Neural cell (in vitro differentiated cells): Measurements from ENCODE around the gene STRN.

Experiments used
- EZH2 ChIP-seq: fragments of 200-600, 300-800 bp; shearing (Covaris generic), sonication (generic); IDR thresholded peaks from 2 replicates; pipeline ENCODE4 v1.6.1; 2014; ENCODE audit warnings: antibody characterized with exemption, low read length, borderline replicate concordance, mild to moderate bottlenecking; ENCODE audit not compliant: insufficient read depth, poor library complexity, severe bottlenecking
- MXI1 ChIP-seq: fragments of 450-650 bp; conservative IDR thresholded peaks from 2 replicates; pipeline ENCODE4 v1.6.1; 2014; ENCODE audit warnings: antibody characterized with exemption, mild to moderate bottlenecking; ENCODE audit not compliant: poor library complexity, severe bottlenecking
- POLR2AphosphoS5 ChIP-seq: IDR thresholded peaks from 2 replicates; pipeline ENCODE4 v1.6.1; 2012
- RAD21 ChIP-seq: fragments of 450-650 bp; conservative IDR thresholded peaks from 2 replicates; pipeline ENCODE4 v1.6.1; 2014; ENCODE audit warnings: antibody characterized with exemption, mild to moderate bottlenecking, moderate library complexity
- SMC3 ChIP-seq: fragments of 450-650 bp; conservative IDR thresholded peaks from 2 replicates; pipeline ENCODE4 v1.6.1; 2014; ENCODE audit warnings: antibody characterized with exemption, mild to moderate bottlenecking, moderate library complexity; ENCODE audit not compliant: poor library complexity
- TAF1 ChIP-seq: IDR thresholded peaks from 2 replicates; pipeline ENCODE4 v1.6.1; 2012; ENCODE audit warnings: low read depth
- TF ChIP-seq, protein P1 (sequence below): fragments of 450-650 bp; IDR thresholded peaks from 2 replicates; pipeline ENCODE4 v1.5.1; 2014; ENCODE audit warnings: antibody characterized with exemption, mild to moderate bottlenecking, moderate library complexity; ENCODE audit not compliant: poor library complexity, severe bottlenecking
- TF ChIP-seq, protein P2 (sequence below): IDR thresholded peaks from 2 replicates; pipeline ENCODE4 v1.6.1; 2012; ENCODE audit warnings: borderline replicate concordance

DNA sequence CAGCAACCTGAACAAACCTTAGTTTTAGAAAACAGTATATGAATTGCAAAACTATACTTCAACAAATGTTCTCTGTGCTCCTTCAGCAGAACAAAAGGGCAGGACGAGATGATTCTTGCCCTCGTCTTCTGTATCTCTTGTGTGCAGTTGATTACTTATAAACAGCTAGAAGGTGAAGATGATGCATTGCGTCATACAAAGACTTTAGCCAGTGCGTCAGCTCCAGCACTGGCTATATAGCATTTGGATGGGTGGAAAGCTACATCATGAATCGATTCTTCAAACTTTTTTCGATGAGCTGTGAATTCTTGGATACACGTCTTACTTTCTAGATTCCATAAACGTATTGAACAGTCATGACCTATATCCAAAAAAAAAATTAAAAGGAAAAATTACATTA, 117.1 kb downstream of the STRN start:
- TF ChIP-seq, protein P1, sequence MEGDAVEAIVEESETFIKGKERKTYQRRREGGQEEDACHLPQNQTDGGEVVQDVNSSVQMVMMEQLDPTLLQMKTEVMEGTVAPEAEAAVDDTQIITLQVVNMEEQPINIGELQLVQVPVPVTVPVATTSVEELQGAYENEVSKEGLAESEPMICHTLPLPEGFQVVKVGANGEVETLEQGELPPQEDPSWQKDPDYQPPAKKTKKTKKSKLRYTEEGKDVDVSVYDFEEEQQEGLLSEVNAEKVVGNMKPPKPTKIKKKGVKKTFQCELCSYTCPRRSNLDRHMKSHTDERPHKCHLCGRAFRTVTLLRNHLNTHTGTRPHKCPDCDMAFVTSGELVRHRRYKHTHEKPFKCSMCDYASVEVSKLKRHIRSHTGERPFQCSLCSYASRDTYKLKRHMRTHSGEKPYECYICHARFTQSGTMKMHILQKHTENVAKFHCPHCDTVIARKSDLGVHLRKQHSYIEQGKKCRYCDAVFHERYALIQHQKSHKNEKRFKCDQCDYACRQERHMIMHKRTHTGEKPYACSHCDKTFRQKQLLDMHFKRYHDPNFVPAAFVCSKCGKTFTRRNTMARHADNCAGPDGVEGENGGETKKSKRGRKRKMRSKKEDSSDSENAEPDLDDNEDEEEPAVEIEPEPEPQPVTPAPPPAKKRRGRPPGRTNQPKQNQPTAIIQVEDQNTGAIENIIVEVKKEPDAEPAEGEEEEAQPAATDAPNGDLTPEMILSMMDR: no peak
- TF ChIP-seq POLR2AphosphoS5: no peak
- no peak for TF ChIP-seq EZH2
- TF ChIP-seq, protein P2, sequence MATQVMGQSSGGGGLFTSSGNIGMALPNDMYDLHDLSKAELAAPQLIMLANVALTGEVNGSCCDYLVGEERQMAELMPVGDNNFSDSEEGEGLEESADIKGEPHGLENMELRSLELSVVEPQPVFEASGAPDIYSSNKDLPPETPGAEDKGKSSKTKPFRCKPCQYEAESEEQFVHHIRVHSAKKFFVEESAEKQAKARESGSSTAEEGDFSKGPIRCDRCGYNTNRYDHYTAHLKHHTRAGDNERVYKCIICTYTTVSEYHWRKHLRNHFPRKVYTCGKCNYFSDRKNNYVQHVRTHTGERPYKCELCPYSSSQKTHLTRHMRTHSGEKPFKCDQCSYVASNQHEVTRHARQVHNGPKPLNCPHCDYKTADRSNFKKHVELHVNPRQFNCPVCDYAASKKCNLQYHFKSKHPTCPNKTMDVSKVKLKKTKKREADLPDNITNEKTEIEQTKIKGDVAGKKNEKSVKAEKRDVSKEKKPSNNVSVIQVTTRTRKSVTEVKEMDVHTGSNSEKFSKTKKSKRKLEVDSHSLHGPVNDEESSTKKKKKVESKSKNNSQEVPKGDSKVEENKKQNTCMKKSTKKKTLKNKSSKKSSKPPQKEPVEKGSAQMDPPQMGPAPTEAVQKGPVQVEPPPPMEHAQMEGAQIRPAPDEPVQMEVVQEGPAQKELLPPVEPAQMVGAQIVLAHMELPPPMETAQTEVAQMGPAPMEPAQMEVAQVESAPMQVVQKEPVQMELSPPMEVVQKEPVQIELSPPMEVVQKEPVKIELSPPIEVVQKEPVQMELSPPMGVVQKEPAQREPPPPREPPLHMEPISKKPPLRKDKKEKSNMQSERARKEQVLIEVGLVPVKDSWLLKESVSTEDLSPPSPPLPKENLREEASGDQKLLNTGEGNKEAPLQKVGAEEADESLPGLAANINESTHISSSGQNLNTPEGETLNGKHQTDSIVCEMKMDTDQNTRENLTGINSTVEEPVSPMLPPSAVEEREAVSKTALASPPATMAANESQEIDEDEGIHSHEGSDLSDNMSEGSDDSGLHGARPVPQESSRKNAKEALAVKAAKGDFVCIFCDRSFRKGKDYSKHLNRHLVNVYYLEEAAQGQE: no peak
- no peak for TF ChIP-seq SMC3
- no peak for TF ChIP-seq MXI1
- no peak for TF ChIP-seq TAF1
- TF ChIP-seq RAD21: no peak
